ENCODE results near the gene ACACA. TPM values are rescaled to one million over a fixed set of nuclear protein-coding genes. Genes with fewer than 3 reads are reported as not detected.
A peak's percentile ranks its signal among the peaks of the same experiment; 100 is the strongest.
"Not testable (repeated sequence)": the region's sequence is repeated elsewhere in the genome, so short reads cannot be mapped to it uniquely, and the experiment has no call there.

ACACA gene
- 10 to 100 TPM in 1 of 2 donors, 1 to 10 TPM in 1; 8.6 to 10.2 TPM for total RNA-seq

- DNase-seq (ENCODE audit: low spot score): peak; percentile 83
- Histone ChIP-seq H3K27ac (peak within 1 kb of the TSS; percentile 89), H3K9me3 (no peaks in the 10 kb centered on the region), H3K27me3 (no peaks in the 10 kb centered on the region), H3K36me3 (peaks cover 12% of the 10 kb centered on the region), H3K4me3 (peak within 1 kb of the TSS; percentile 75 to 78), H3K4me1 (peaks cover 0 to 19% of the 10 kb centered on the region in 2 donors)
- TF ChIP-seq CTCF (IDR thresholded peaks at IDR 0.05): no peak
Observed at GRCh38 chr17:37406635-37407461, at the start of gene ACACA, which contains the start of gene TADA2A. Gene ACACA, minus strand, starts transcription at chr17:37406836. Its CDS starts 537 bp downstream, at chr17:37406299. Gene TADA2A, plus strand, starts transcription at chr17:37406886. Its CDS starts 4,480 bp downstream, at chr17:37411366.

DNA sequence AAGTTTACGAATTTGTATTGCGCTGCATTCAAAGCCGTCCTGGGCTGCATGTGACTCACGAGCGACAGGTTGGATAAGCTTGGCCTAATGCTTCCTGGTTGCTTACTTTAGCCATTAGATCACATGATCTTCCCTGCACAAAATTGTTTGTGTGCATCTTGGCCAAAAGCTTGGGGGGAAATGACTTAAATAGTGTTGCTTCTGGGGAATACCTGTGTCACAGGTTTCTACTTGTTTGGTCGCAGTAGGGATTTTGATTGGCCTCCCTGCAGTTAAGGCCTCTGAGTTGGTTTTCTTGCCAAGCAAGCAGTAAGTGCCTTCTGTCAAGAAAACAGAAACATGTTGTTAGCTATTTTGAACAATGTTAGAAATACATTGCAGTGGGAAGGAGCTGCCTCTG lies 43.5 kb upstream of the ACACA start:
- no peak for TF ChIP-seq CTCF (IDR thresholded peaks at IDR 0.05)
- no peak for DNase-seq (ENCODE audit: low spot score)
- Histone ChIP-seq H3K27ac (no peak overlapping the region), H3K4me1 (no peaks in the 10 kb centered on the region), H3K27me3 (no peaks in the 10 kb centered on the region), H3K36me3 (peaks cover 8% of the 10 kb centered on the region), H3K4me3 (no peak overlapping the region), H3K9me3 (no peaks in the 10 kb centered on the region)

- H3K27ac ChIP-seq: no peak overlapping the region
- no peaks in the 10 kb centered on the region for H3K4me1 ChIP-seq
- peaks cover 20% of the 10 kb centered on the region for H3K36me3 ChIP-seq
- DNase-seq (ENCODE audit: low spot score): no peak
- H3K9me3 ChIP-seq: no peaks in the 10 kb centered on the region
- no peak overlapping the region for H3K4me3 ChIP-seq
- no peak for TF ChIP-seq CTCF (IDR thresholded peaks at IDR 0.05)
- no peaks in the 10 kb centered on the region for H3K27me3 ChIP-seq
Observed at GRCh38 chr17:37447641-37448040, 41.0 kb upstream of the ACACA start.

DNA sequence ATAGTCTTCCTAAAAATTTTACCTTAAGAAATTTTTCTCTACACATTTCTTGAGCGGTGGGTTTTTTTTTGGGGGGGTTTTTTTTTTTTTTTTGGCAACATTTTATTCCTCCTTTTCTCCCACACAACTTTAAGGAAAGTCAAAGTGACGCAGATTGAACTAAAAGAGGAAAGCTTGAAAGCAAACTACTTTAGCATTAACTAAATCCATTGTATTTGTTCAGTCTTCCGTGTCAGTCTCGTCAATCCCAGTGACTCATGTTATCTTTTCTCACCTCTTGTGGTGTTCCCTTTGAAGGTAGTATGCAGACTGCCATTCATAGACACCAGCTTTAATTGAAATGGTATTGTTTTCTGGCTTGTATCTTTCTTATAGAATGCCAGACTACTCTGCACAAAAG lies 39.4 kb upstream of the ACACA start:
- Histone ChIP-seq H3K9me3 (no peaks in the 10 kb centered on the region), H3K27ac (no peak overlapping the region), H3K4me1 (no peaks in the 10 kb centered on the region), H3K27me3 (no peaks in the 10 kb centered on the region), H3K36me3 (peaks cover 26% of the 10 kb centered on the region), H3K4me3 (no peak overlapping the region)
- no peak for DNase-seq (ENCODE audit: low spot score)
- TF ChIP-seq CTCF (IDR thresholded peaks at IDR 0.05): no peak

GRCh38 chr17:37441369-37442014 lies 34.9 kb upstream of the ACACA start:
- not testable (repeated sequence) for H3K9me3 ChIP-seq; H3K4me3 ChIP-seq; H3K4me1 ChIP-seq; DNase-seq (ENCODE audit: low spot score); H3K27ac ChIP-seq; H3K27me3 ChIP-seq
- peaks cover 48% of the 10 kb centered on the region for H3K36me3 ChIP-seq

- H3K27me3 ChIP-seq: no peaks in the 10 kb centered on the region
- TF ChIP-seq CTCF (IDR thresholded peaks at IDR 0.05): no peak
- H3K9me3 ChIP-seq: no peaks in the 10 kb centered on the region
- H3K36me3 ChIP-seq: peaks cover 48% of the 10 kb centered on the region
- no peak for DNase-seq (ENCODE audit: low spot score)
- no peak overlapping the region for H3K4me3 ChIP-seq
- no peak overlapping the region for H3K27ac ChIP-seq
- H3K4me1 ChIP-seq: no peaks in the 10 kb centered on the region
Observed at GRCh38 chr17:37440424-37440823, 33.8 kb upstream of the ACACA start.

Data from right atrium auricular region (tissue), 2 donors.